ENCODE results near the gene USP13. TPM values are rescaled to one million over a fixed set of nuclear protein-coding genes. Genes with fewer than 3 reads are reported as not detected.

USP13 gene
- total and polyA plus RNA-seq, 2 donors, result 1.8 to 3.6 TPM

GRCh38 chr3:179760944-179761343 lies 108.1 kb downstream of the USP13 start:
- 97% methylated on average over 8 of the region's 8 CpGs for WGBS
- Histone ChIP-seq H3K9me3 (ENCODE audit: control insufficient read depth in 2 of 2, insufficient read depth in 1 of 2, low read length in 1 of 2) (no peaks in the 10 kb centered on the region), H3K27me3 (ENCODE audit: control insufficient read depth in 2 of 2, insufficient read depth in 1 of 2, low read length in 1 of 2) (no peaks in the 10 kb centered on the region), H3K4me3 (ENCODE audit: low read length in 2 of 2) (no peak overlapping the region), H3K36me3 (ENCODE audit: control insufficient read depth in 2 of 2, insufficient read depth in 2 of 2, low read length in 1 of 2) (peaks cover 3 to 21% of the 10 kb centered on the region in 2 donors), H3K27ac (ENCODE audit: low read depth in 1 of 2, low read length in 1 of 2) (no peak overlapping the region), H3K4me1 (ENCODE audit: control insufficient read depth in 2 of 2, insufficient read depth in 2 of 2, low read length in 2 of 2) (no peaks in the 10 kb centered on the region)
- DNase-seq (ENCODE audit: low read depth in 6 of 9, low spot score in 9 of 9), result no peak

- H3K4me3 ChIP-seq (ENCODE audit: low read length in 2 of 2), result no peak overlapping the region
- no peaks in the 10 kb centered on the region for H3K9me3 ChIP-seq (ENCODE audit: control insufficient read depth in 2 of 2, insufficient read depth in 1 of 2, low read length in 1 of 2)
- WGBS, result 95% methylated on average over 2 of the region's 2 CpGs
- H3K36me3 ChIP-seq (ENCODE audit: control insufficient read depth in 2 of 2, insufficient read depth in 2 of 2, low read length in 1 of 2), result peaks cover 11 to 26% of the 10 kb centered on the region in 2 donors
- no peak overlapping the region for H3K27ac ChIP-seq (ENCODE audit: low read depth in 1 of 2, low read length in 1 of 2)
- no peaks in the 10 kb centered on the region for H3K4me1 ChIP-seq (ENCODE audit: control insufficient read depth in 2 of 2, insufficient read depth in 2 of 2, low read length in 2 of 2)
- H3K27me3 ChIP-seq (ENCODE audit: control insufficient read depth in 2 of 2, insufficient read depth in 1 of 2, low read length in 1 of 2), result no peaks in the 10 kb centered on the region
- DNase-seq (ENCODE audit: low read depth in 6 of 9, low spot score in 9 of 9), result no peak
These were observed 112.6 kb downstream of the USP13 start for GRCh38 chr3:179765396-179765795.

GRCh38 chr3:179766416-179767133 lies 113.7 kb downstream of the USP13 start:
- Histone ChIP-seq H3K36me3 (ENCODE audit: control insufficient read depth in 2 of 2, insufficient read depth in 2 of 2, low read length in 1 of 2) (peaks cover 8 to 23% of the 10 kb centered on the region in 2 donors), H3K27me3 (ENCODE audit: control insufficient read depth in 2 of 2, insufficient read depth in 1 of 2, low read length in 1 of 2) (no peaks in the 10 kb centered on the region), H3K4me1 (ENCODE audit: control insufficient read depth in 2 of 2, insufficient read depth in 2 of 2, low read length in 2 of 2) (no peaks in the 10 kb centered on the region), H3K4me3 (ENCODE audit: low read length in 2 of 2) (no peak overlapping the region), H3K9me3 (ENCODE audit: control insufficient read depth in 2 of 2, insufficient read depth in 1 of 2, low read length in 1 of 2) (no peaks in the 10 kb centered on the region), H3K27ac (ENCODE audit: low read depth in 1 of 2, low read length in 1 of 2) (no peak overlapping the region)
- 96% methylated on average over 4 of the region's 4 CpGs for WGBS
- no peak for DNase-seq (ENCODE audit: low read depth in 6 of 9, low spot score in 9 of 9)

- no peak overlapping the region for H3K27ac ChIP-seq (ENCODE audit: low read depth in 1 of 2, low read length in 1 of 2)
- no peaks in the 10 kb centered on the region for H3K4me1 ChIP-seq (ENCODE audit: control insufficient read depth in 2 of 2, insufficient read depth in 2 of 2, low read length in 2 of 2)
- no peaks in the 10 kb centered on the region for H3K27me3 ChIP-seq (ENCODE audit: control insufficient read depth in 2 of 2, insufficient read depth in 1 of 2, low read length in 1 of 2)
- DNase-seq (ENCODE audit: low read depth in 6 of 9, low spot score in 9 of 9), result peak in 5 of 9 donors; percentile 9 to 34 (median 13)
- 49% methylated on average over 3 of the region's 3 CpGs for WGBS
- H3K9me3 ChIP-seq (ENCODE audit: control insufficient read depth in 2 of 2, insufficient read depth in 1 of 2, low read length in 1 of 2), result no peaks in the 10 kb centered on the region
- no peak overlapping the region for H3K4me3 ChIP-seq (ENCODE audit: low read length in 2 of 2)
- peaks cover 8 to 23% of the 10 kb centered on the region in 2 donors for H3K36me3 ChIP-seq (ENCODE audit: control insufficient read depth in 2 of 2, insufficient read depth in 2 of 2, low read length in 1 of 2)
These were observed 115.2 kb downstream of the USP13 start for GRCh38 chr3:179768080-179768479.

- peaks cover 8 to 16% of the 10 kb centered on the region in 2 donors for H3K36me3 ChIP-seq (ENCODE audit: control insufficient read depth in 2 of 2, insufficient read depth in 2 of 2, low read length in 1 of 2)
- no peak overlapping the region for H3K4me3 ChIP-seq (ENCODE audit: low read length in 2 of 2)
These were observed 116.8 kb downstream of the USP13 start for GRCh38 chr3:179769411-179770247.

GRCh38 chr3:179771797-179772196 lies 119.0 kb downstream of the USP13 start:
- WGBS, result 92% methylated on average over 4 of the region's 4 CpGs
- peaks cover 1 to 2% of the 10 kb centered on the region in 2 donors for H3K36me3 ChIP-seq (ENCODE audit: control insufficient read depth in 2 of 2, insufficient read depth in 2 of 2, low read length in 1 of 2)

More at GRCh38 chr3:179769411-179770247, 116.8 kb downstream of the USP13 start:
- WGBS, result 71% methylated on average over 9 of the region's 9 CpGs
- Histone ChIP-seq H3K4me1 (ENCODE audit: control insufficient read depth in 2 of 2, insufficient read depth in 2 of 2, low read length in 2 of 2) (no peaks in the 10 kb centered on the region), H3K27me3 (ENCODE audit: control insufficient read depth in 2 of 2, insufficient read depth in 1 of 2, low read length in 1 of 2) (no peaks in the 10 kb centered on the region), H3K27ac (ENCODE audit: low read depth in 1 of 2, low read length in 1 of 2) (no peak overlapping the region), H3K9me3 (ENCODE audit: control insufficient read depth in 2 of 2, insufficient read depth in 1 of 2, low read length in 1 of 2) (peaks cover 0 to 8% of the 10 kb centered on the region in 2 donors)
- DNase-seq (ENCODE audit: low read depth in 6 of 9, low spot score in 9 of 9), result no peak

GRCh38 chr3:179772297-179772696 lies 119.5 kb downstream of the USP13 start:
- H3K27me3 ChIP-seq (ENCODE audit: control insufficient read depth in 2 of 2, insufficient read depth in 1 of 2, low read length in 1 of 2), result no peaks in the 10 kb centered on the region
- WGBS, result 94% methylated on average over 5 of the region's 5 CpGs
- peaks cover 0 to 16% of the 10 kb centered on the region in 2 donors for H3K9me3 ChIP-seq (ENCODE audit: control insufficient read depth in 2 of 2, insufficient read depth in 1 of 2, low read length in 1 of 2)
- no peak for DNase-seq (ENCODE audit: low read depth in 6 of 9, low spot score in 9 of 9)
- H3K4me1 ChIP-seq (ENCODE audit: control insufficient read depth in 2 of 2, insufficient read depth in 2 of 2, low read length in 2 of 2), result no peaks in the 10 kb centered on the region
- no peak overlapping the region for H3K27ac ChIP-seq (ENCODE audit: low read depth in 1 of 2, low read length in 1 of 2)
- no peak overlapping the region for H3K4me3 ChIP-seq (ENCODE audit: low read length in 2 of 2)
- no peaks in the 10 kb centered on the region for H3K36me3 ChIP-seq (ENCODE audit: control insufficient read depth in 2 of 2, insufficient read depth in 2 of 2, low read length in 1 of 2)

More at GRCh38 chr3:179771797-179772196, 119.0 kb downstream of the USP13 start:
- DNase-seq (ENCODE audit: low read depth in 6 of 9, low spot score in 9 of 9), result no peak
- Histone ChIP-seq H3K4me1 (ENCODE audit: control insufficient read depth in 2 of 2, insufficient read depth in 2 of 2, low read length in 2 of 2) (no peaks in the 10 kb centered on the region), H3K27ac (ENCODE audit: low read depth in 1 of 2, low read length in 1 of 2) (no peak overlapping the region), H3K4me3 (ENCODE audit: low read length in 2 of 2) (no peak overlapping the region), H3K9me3 (ENCODE audit: control insufficient read depth in 2 of 2, insufficient read depth in 1 of 2, low read length in 1 of 2) (peaks cover 0 to 16% of the 10 kb centered on the region in 2 donors), H3K27me3 (ENCODE audit: control insufficient read depth in 2 of 2, insufficient read depth in 1 of 2, low read length in 1 of 2) (no peaks in the 10 kb centered on the region)

GRCh38 chr3:179775416-179776122 lies 122.7 kb downstream of the USP13 start:
- no peaks in the 10 kb centered on the region for H3K4me1 ChIP-seq (ENCODE audit: control insufficient read depth in 2 of 2, insufficient read depth in 2 of 2, low read length in 2 of 2)
- no peak for DNase-seq (ENCODE audit: low read depth in 6 of 9, low spot score in 9 of 9)
- H3K36me3 ChIP-seq (ENCODE audit: control insufficient read depth in 2 of 2, insufficient read depth in 2 of 2, low read length in 1 of 2), result no peaks in the 10 kb centered on the region
- H3K9me3 ChIP-seq (ENCODE audit: control insufficient read depth in 2 of 2, insufficient read depth in 1 of 2, low read length in 1 of 2), result peaks cover 0 to 16% of the 10 kb centered on the region in 2 donors
- no peak overlapping the region for H3K27ac ChIP-seq (ENCODE audit: low read depth in 1 of 2, low read length in 1 of 2)
- no peaks in the 10 kb centered on the region for H3K27me3 ChIP-seq (ENCODE audit: control insufficient read depth in 2 of 2, insufficient read depth in 1 of 2, low read length in 1 of 2)
- H3K4me3 ChIP-seq (ENCODE audit: low read length in 2 of 2), result no peak overlapping the region
- 98% methylated on average over 28 of the region's 28 CpGs for WGBS

Data from thymus (tissue), 11 donors.